HepG2 (cell line): ENCODE results near the gene PATL2. TPM values are rescaled to one million over a fixed set of nuclear protein-coding genes. Genes with fewer than 3 reads are reported as not detected.

Experiments used
- AGO1 ChIP-seq: fragments of 200-400 bp; formaldehyde crosslinking; IDR thresholded peaks from 2 replicates; pipeline ENCODE4 v1.6.1; 2017; ENCODE audit warnings: mild to moderate bottlenecking, low read depth, low read length, moderate library complexity; ENCODE audit not compliant: poor library complexity, severe bottlenecking
- ARHGAP35 ChIP-seq: sonication (generic); formaldehyde crosslinking; IDR thresholded peaks from 2 replicates; pipeline ENCODE4 v1.9.0; 2022; ENCODE audit warnings: mild to moderate bottlenecking, inconsistent platforms, moderate library complexity, missing genetic modification reagents, borderline replicate concordance
- BRD4 ChIP-seq: sonication (generic); formaldehyde crosslinking; IDR thresholded peaks from 2 replicates; pipeline ENCODE4 v1.4.0; 2020; ENCODE audit warnings: missing genetic modification reagents
- DBP ChIP-seq: sonication (generic); formaldehyde crosslinking; IDR thresholded peaks from 2 replicates; pipeline ENCODE4 v1.4.0; 2020; ENCODE audit warnings: missing genetic modification reagents; ENCODE audit errors: not compliant biosample characterization
- E2F1 ChIP-seq: sonication (generic); formaldehyde crosslinking; IDR thresholded peaks from 2 replicates; pipeline ENCODE4 v1.5.0; 2020; ENCODE audit warnings: missing genetic modification reagents
- ETV5 ChIP-seq: IDR thresholded peaks from 2 replicates; pipeline ENCODE4 v1.6.1; 2018; ENCODE audit warnings: missing biosample characterization, missing genetic modification reagents, inconsistent platforms, borderline replicate concordance
- HES4 ChIP-seq: sonication (generic); formaldehyde crosslinking; IDR thresholded peaks from 2 replicates; pipeline ENCODE4 v1.9.0; 2021; ENCODE audit warnings: mild to moderate bottlenecking, missing genetic modification reagents, borderline replicate concordance
- MLLT10 ChIP-seq: sonication (generic); formaldehyde crosslinking; IDR thresholded peaks from 2 replicates; pipeline ENCODE4 v1.4.0; 2020; ENCODE audit warnings: missing genetic modification reagents
- MXD3 ChIP-seq: IDR thresholded peaks from 2 replicates; pipeline ENCODE4 v1.6.1; 2016; ENCODE audit warnings: mild to moderate bottlenecking, missing biosample characterization, missing genetic modification reagents
- NFKB2 ChIP-seq: sonication (generic); formaldehyde crosslinking; IDR thresholded peaks from 2 replicates; pipeline ENCODE4 v1.4.0; 2020; ENCODE audit warnings: missing genetic modification reagents, borderline replicate concordance
- NFYB ChIP-seq: sonication (generic); formaldehyde crosslinking; IDR thresholded peaks from 2 replicates; pipeline ENCODE4 v1.4.0; 2020; ENCODE audit warnings: missing genetic modification reagents
- PHF21A ChIP-seq: sonication (generic); formaldehyde crosslinking; IDR thresholded peaks from 2 replicates; pipeline ENCODE4 v1.5.0; 2020; ENCODE audit warnings: mild to moderate bottlenecking, missing genetic modification reagents
- PHF5A ChIP-seq: IDR thresholded peaks from one replicate; pipeline ENCODE4 v1.6.1; 2018; ENCODE audit warnings: low read depth, missing genetic modification reagents; ENCODE audit not compliant: unreplicated experiment
- SALL2 ChIP-seq: sonication (generic); formaldehyde crosslinking; IDR thresholded peaks from 2 replicates; pipeline ENCODE4 v1.8.1; 2023; ENCODE audit warnings: mild to moderate bottlenecking, missing genetic modification reagents, inconsistent platforms
- SPEN ChIP-seq: sonication (generic); formaldehyde crosslinking; IDR thresholded peaks from 2 replicates; pipeline ENCODE4 v1.5.1; 2020; ENCODE audit warnings: low read depth, mild to moderate bottlenecking, missing genetic modification reagents
- SSRP1 ChIP-seq: IDR thresholded peaks from 2 replicates; pipeline ENCODE4 v1.6.1; 2016; ENCODE audit warnings: control low read depth
- TP53 ChIP-seq: sonication (generic); formaldehyde crosslinking; conservative IDR thresholded peaks from 2 replicates; pipeline ENCODE4 v1.4.0; 2020; ENCODE audit warnings: missing genetic modification reagents
- ZC3H4 ChIP-seq: sonication (generic); formaldehyde crosslinking; IDR thresholded peaks from 2 replicates; pipeline ENCODE4 v1.4.0; 2020; ENCODE audit warnings: missing genetic modification reagents, borderline replicate concordance
- ZGPAT ChIP-seq: IDR thresholded peaks from 2 replicates; pipeline ENCODE4 v1.6.1; 2016; ENCODE audit warnings: mild to moderate bottlenecking
- ZMYM3 ChIP-seq: sonication (generic); formaldehyde crosslinking; IDR thresholded peaks from 2 replicates; pipeline ENCODE4 v1.5.1; 2020; ENCODE audit warnings: mild to moderate bottlenecking, missing genetic modification reagents
- ZNF234 ChIP-seq: sonication (generic); formaldehyde crosslinking; conservative IDR thresholded peaks from 2 replicates; pipeline ENCODE4 v1.5.1; 2020; ENCODE audit warnings: mild to moderate bottlenecking, missing genetic modification reagents
- ZNF256 ChIP-seq: sonication (generic); formaldehyde crosslinking; conservative IDR thresholded peaks from 2 replicates; pipeline ENCODE4 v1.4.0; 2020; ENCODE audit warnings: missing genetic modification reagents
- ZNF296 ChIP-seq: sonication (generic); formaldehyde crosslinking; conservative IDR thresholded peaks from 2 replicates; pipeline ENCODE4 v1.5.0; 2020; ENCODE audit warnings: mild to moderate bottlenecking, missing genetic modification reagents
- ZNF3 ChIP-seq: IDR thresholded peaks from 2 replicates; pipeline ENCODE4 v1.7.0; 2017; ENCODE audit warnings: inconsistent platforms
- ZNF550 ChIP-seq: sonication (generic); formaldehyde crosslinking; IDR thresholded peaks from 2 replicates; pipeline ENCODE4 v1.4.0; 2020; ENCODE audit warnings: mild to moderate bottlenecking, missing genetic modification reagents, borderline replicate concordance
- ZNF564 ChIP-seq: sonication (generic); formaldehyde crosslinking; IDR thresholded peaks from 2 replicates; pipeline ENCODE4 v1.8.1; 2023; ENCODE audit warnings: mild to moderate bottlenecking, missing genetic modification reagents
- ZNF775 ChIP-seq: sonication (generic); formaldehyde crosslinking; IDR thresholded peaks from 2 replicates; pipeline ENCODE4 v1.4.0; 2020; ENCODE audit warnings: missing genetic modification reagents, mild to moderate bottlenecking, moderate library complexity, borderline replicate concordance
- polyA plus RNA-seq, 8 experiments: library from polyadenylated mRNA; depleted of rRNA in 3 of 8; stranded (reverse) in 7 of 8; unstranded in 1 of 8; fragments of >200 nt; fragmentation: Illumina TruSeq in 4 of 8; extraction: Trizol in 4 of 8; gene quantifications; 2 replicates each; pipeline versions ENCODE4 v1.2.1 to v1.2.3, GENCODE V29; 2011 to 2016; ENCODE audit warnings: low read depth in 4 of 8, missing spikeins in 1 of 8, mixed read lengths in 1 of 8; ENCODE audit not compliant: insufficient read depth in 1 of 8
- total RNA-seq, 5 experiments: library from RNA; depleted of rRNA; stranded (reverse); fragments of >200 nt; fragmentation: Illumina TruSeq; extraction: Trizol; gene quantifications; 2 replicates each; pipeline ENCODE4 v1.2.3, GENCODE V29; 2016; ENCODE audit warnings: low read depth in 1 of 5

Gene PATL2
- total and polyA plus RNA-seq, 2 of the 13 experiments (the other 11 are each of a cell fraction or from before 2014, with no cell fraction given), result 0.15 to 0.53 TPM

- no peak for TF ChIP-seq DBP (CRISPR knock-in tag)
- TF ChIP-seq SSRP1 (CRISPR knock-in tag), result no peak
- no peak; the same call in 1 of the 2 replicates for TF ChIP-seq ZNF296 (CRISPR knock-in tag)
- TF ChIP-seq ZNF3 (CRISPR knock-in tag), result no peak
- no peak for TF ChIP-seq E2F1 (CRISPR knock-in tag)
- TF ChIP-seq AGO1, result no peak
- TF ChIP-seq ZNF564 (CRISPR knock-in tag), result peak; percentile 15; the same call in 1 of the 2 replicates
- TF ChIP-seq SALL2 (CRISPR knock-in tag), result no peak
- TF ChIP-seq BRD4 (CRISPR knock-in tag), result no peak
- peak; percentile 29; the same call in 1 of the 2 replicates for TF ChIP-seq ZGPAT
- no peak for TF ChIP-seq SPEN (CRISPR knock-in tag)
- TF ChIP-seq ZNF234 (CRISPR knock-in tag), result no peak
- peak; percentile 71; the same call in 1 of the 2 replicates for TF ChIP-seq HES4 (CRISPR knock-in tag)
- no peak for TF ChIP-seq ZNF550 (CRISPR knock-in tag)
- TF ChIP-seq MXD3 (CRISPR knock-in tag), result no peak; the same call in 1 of the 2 replicates
- no peak for TF ChIP-seq ZC3H4 (CRISPR knock-in tag)
- TF ChIP-seq ZMYM3 (CRISPR knock-in tag), result no peak
- no peak for TF ChIP-seq ZNF775 (CRISPR knock-in tag)
- 0 out of 2 replicates have a peak, but pooled peaks have one; percentile 23 for TF ChIP-seq ZNF256
- TF ChIP-seq TP53 (CRISPR knock-in tag), result no peak
- TF ChIP-seq PHF21A (CRISPR knock-in tag), result peak; percentile 41; the same call in 1 of the 2 replicates
- TF ChIP-seq ETV5 (CRISPR knock-in tag), result 0 out of 2 replicates have a peak, but pooled peaks have one; percentile 16
- TF ChIP-seq PHF5A, result no peak
- no peak; the same call in 1 of the 2 replicates for TF ChIP-seq NFKB2 (CRISPR knock-in tag)
- no peak for TF ChIP-seq MLLT10
- TF ChIP-seq ARHGAP35 (CRISPR knock-in tag), result no peak
- no peak for TF ChIP-seq NFYB
These were observed 721 bp upstream of the PATL2 start (continued) for GRCh38 chr15:44711743-44712345.
